HepG2 (cell line): Measurements from ENCODE around the gene GPR37L1. TPM values are rescaled to one million over a fixed set of nuclear protein-coding genes. Genes with fewer than 3 reads are reported as not detected.

Experiments
- ARID3A ChIP-seq: IDR thresholded peaks from 2 replicates; pipeline ENCODE4 v1.6.1; 2012; ENCODE audit warnings: low read depth, low read length, improper control_type of control experiment
- ATF4 ChIP-seq, 2 experiments: fragments of 450-650 bp in 1 of 2; sonication (generic) in 1 of 2; formaldehyde crosslinking; IDR thresholded peaks; 2 replicates each; pipeline versions ENCODE4 v1.5.0 to v1.8.0; 2020 to 2022; ENCODE audit warnings: mild to moderate bottlenecking in 1 of 2, missing genetic modification reagents in 1 of 2
- CBFB ChIP-seq: sonication (generic); formaldehyde crosslinking; IDR thresholded peaks from 2 replicates; pipeline ENCODE4 v1.4.0; 2020; ENCODE audit warnings: missing genetic modification reagents
- GABPA ChIP-seq, 2 experiments: IDR thresholded peaks; 2 replicates each; pipeline ENCODE4 v1.6.1; 2011 to 2016; ENCODE audit warnings: low read depth in 2 of 2, low read length in 1 of 2, missing biosample characterization in 1 of 2, missing genetic modification characterization in 1 of 2
- GABPB1 ChIP-seq: IDR thresholded peaks from 2 replicates; pipeline ENCODE4 v1.6.1; 2016; ENCODE audit warnings: mild to moderate bottlenecking, missing genetic modification reagents, moderate library complexity, missing compliant biosample characterization
- KDM6A ChIP-seq: IDR thresholded peaks from 2 replicates; pipeline ENCODE4 v1.6.1; 2016; ENCODE audit warnings: low read depth
- MAX ChIP-seq: IDR thresholded peaks from 2 replicates; pipeline ENCODE4 v1.6.1; 2012; ENCODE audit warnings: inconsistent platforms
- NR0B2 ChIP-seq: sonication (generic); formaldehyde crosslinking; IDR thresholded peaks from 2 replicates; pipeline ENCODE4 v1.4.0; 2020; ENCODE audit warnings: mild to moderate bottlenecking, missing genetic modification reagents
- NR2F6 ChIP-seq, 2 experiments: IDR thresholded peaks; 2 replicates each; pipeline ENCODE4 v1.6.1; 2016; ENCODE audit warnings: antibody characterized with exemption in 1 of 2, mild to moderate bottlenecking in 1 of 2
- REST ChIP-seq, 2 experiments: IDR thresholded peaks; 2 replicates each; pipeline ENCODE4 v1.6.1; 2011 to 2012; ENCODE audit warnings: low read length in 2 of 2, borderline replicate concordance in 1 of 2, low read depth in 1 of 2, mild to moderate bottlenecking in 1 of 2, moderate library complexity in 1 of 2
- RFX1 ChIP-seq: fragments of 450-650 bp; IDR thresholded peaks from 2 replicates; pipeline ENCODE4 v1.6.1; 2017
- SALL2 ChIP-seq: sonication (generic); formaldehyde crosslinking; IDR thresholded peaks from 2 replicates; pipeline ENCODE4 v1.8.1; 2023; ENCODE audit warnings: mild to moderate bottlenecking, missing genetic modification reagents, inconsistent platforms
- STAT6 ChIP-seq: sonication (generic); formaldehyde crosslinking; IDR thresholded peaks from 2 replicates; pipeline ENCODE4 v1.4.0; 2020; ENCODE audit warnings: missing genetic modification reagents, mild to moderate bottlenecking, borderline replicate concordance
- ZBTB3 ChIP-seq: sonication (generic); formaldehyde crosslinking; IDR thresholded peaks from 2 replicates; pipeline ENCODE4 v1.4.0; 2020; ENCODE audit warnings: low read depth, mild to moderate bottlenecking, moderate library complexity, missing genetic modification reagents, borderline replicate concordance
- ZC3H4 ChIP-seq: sonication (generic); formaldehyde crosslinking; IDR thresholded peaks from 2 replicates; pipeline ENCODE4 v1.4.0; 2020; ENCODE audit warnings: missing genetic modification reagents, borderline replicate concordance
- ZNF224 ChIP-seq: sonication (generic); formaldehyde crosslinking; IDR thresholded peaks from 2 replicates; pipeline ENCODE4 v1.5.0; 2020; ENCODE audit warnings: mild to moderate bottlenecking, missing genetic modification reagents
- ZNF260 ChIP-seq: sonication (generic); formaldehyde crosslinking; IDR thresholded peaks from 2 replicates; pipeline ENCODE4 v1.4.0; 2020; ENCODE audit warnings: missing genetic modification reagents, low read depth, mild to moderate bottlenecking, borderline replicate concordance
- ZNF580 ChIP-seq: IDR thresholded peaks from 2 replicates; pipeline ENCODE4 v1.6.1; 2016; ENCODE audit warnings: low read depth, borderline replicate concordance
- polyA plus RNA-seq, 8 experiments: library from polyadenylated mRNA; depleted of rRNA in 3 of 8; stranded (reverse) in 7 of 8; unstranded in 1 of 8; fragments of >200 nt; fragmentation: Illumina TruSeq in 4 of 8; extraction: Trizol in 4 of 8; gene quantifications; 2 replicates each; pipeline versions ENCODE4 v1.2.1 to v1.2.3, GENCODE V29; 2011 to 2016; ENCODE audit warnings: low read depth in 4 of 8, missing spikeins in 1 of 8, mixed read lengths in 1 of 8; ENCODE audit not compliant: insufficient read depth in 1 of 8
- total RNA-seq, 5 experiments: library from RNA; depleted of rRNA; stranded (reverse); fragments of >200 nt; fragmentation: Illumina TruSeq; extraction: Trizol; gene quantifications; 2 replicates each; pipeline ENCODE4 v1.2.3, GENCODE V29; 2016; ENCODE audit warnings: low read depth in 1 of 5

GPR37L1 gene
- total and polyA plus RNA-seq, 2 of the 13 experiments (the other 11 are each of a cell fraction or from before 2014, with no cell fraction given) = 0.13 TPM; not detected in 1

- TF ChIP-seq REST (IDR thresholded peaks at IDR 0.05; ENCODE audit: borderline replicate concordance in 1 of 2, low read depth in 1 of 2, low read length in 2 of 2) (no peak), ZNF580 (CRISPR knock-in tag) (no peak), ZBTB3 (CRISPR knock-in tag) (no peak), ZNF260 (no peak), RFX1 (no peak), GABPB1 (CRISPR knock-in tag) (peak; percentile 28; the same call in 1 of the 2 replicates), NR2F6 (IDR thresholded peaks at IDR 0.05) (no peak), NR2F6 (CRISPR knock-in tag; IDR thresholded peaks at IDR 0.05) (no peak; the same call in 1 of the 2 replicates), ARID3A (no peak), ZNF224 (no peak), KDM6A (CRISPR knock-in tag) (no peak), NR0B2 (0 out of 2 replicates have a peak, but pooled peaks have one; percentile 52), SALL2 (CRISPR knock-in tag) (no peak), ZC3H4 (CRISPR knock-in tag) (no peak), GABPA (IDR thresholded peaks at IDR 0.05; ENCODE audit: low read depth, low read length) (no peak), GABPA (CRISPR knock-in tag; IDR thresholded peaks at IDR 0.05; ENCODE audit: low read depth) (no peak), STAT6 (no peak), MAX (peak; percentile 54; the same call in 1 of the 2 replicates), ATF4 (CRISPR knock-in tag; IDR thresholded peaks at IDR 0.05) (no peak), CBFB (CRISPR knock-in tag) (no peak)
Measured at GRCh38 chr1:202122639-202123335, at the start of gene GPR37L1 (continued).
